AG08395 (cell line): ENCODE measurements around the gene KIF4B.
"Not testable (repeated sequence)": the region's sequence is repeated elsewhere in the genome, so short reads cannot be mapped to it uniquely, and the experiment has no call there.

Experiments
- DNase-seq: peaks from one replicate; pipeline ENCODE4 v3.0.0; 2012; ENCODE audit warnings: mixed read lengths, low spot score

KIF4B gene

DNA sequence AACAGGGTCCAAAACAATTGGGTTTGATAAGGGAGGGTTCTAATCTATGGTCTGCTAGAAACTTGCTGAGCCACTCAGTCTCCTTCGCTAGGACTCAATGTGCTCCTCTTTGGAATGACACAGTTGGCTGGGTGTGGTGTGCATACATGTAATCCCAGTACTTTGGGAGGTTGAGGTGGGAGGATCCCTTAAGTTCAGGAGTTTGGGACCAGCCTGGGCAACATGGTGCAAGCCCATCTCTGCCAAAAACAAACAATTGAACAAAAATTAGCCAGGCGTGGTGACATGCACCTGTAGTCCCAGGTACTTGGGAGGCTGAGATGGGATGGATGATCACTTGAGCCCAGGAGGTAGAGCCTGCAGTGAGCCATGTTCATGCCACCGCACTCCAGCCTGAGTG is 2.7 kb upstream of the KIF4B start:
- no peak for DNase-seq

DNA sequence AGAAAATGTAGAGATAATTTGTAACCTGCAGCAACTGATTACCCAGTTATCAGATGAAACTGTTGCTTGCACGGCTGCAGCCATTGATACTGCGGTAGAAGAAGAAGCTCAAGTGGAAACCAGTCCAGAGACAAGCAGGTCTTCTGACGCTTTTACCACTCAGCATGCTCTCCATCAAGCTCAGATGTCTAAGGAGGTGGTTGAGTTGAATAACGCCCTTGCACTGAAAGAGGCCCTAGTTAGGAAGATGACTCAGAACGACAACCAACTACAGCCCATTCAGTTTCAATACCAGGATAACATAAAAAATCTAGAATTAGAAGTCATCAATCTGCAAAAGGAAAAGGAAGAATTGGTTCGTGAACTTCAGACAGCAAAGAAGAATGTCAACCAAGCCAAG is 1.7 kb downstream of the KIF4B start:
- DNase-seq: no peak

DNA sequence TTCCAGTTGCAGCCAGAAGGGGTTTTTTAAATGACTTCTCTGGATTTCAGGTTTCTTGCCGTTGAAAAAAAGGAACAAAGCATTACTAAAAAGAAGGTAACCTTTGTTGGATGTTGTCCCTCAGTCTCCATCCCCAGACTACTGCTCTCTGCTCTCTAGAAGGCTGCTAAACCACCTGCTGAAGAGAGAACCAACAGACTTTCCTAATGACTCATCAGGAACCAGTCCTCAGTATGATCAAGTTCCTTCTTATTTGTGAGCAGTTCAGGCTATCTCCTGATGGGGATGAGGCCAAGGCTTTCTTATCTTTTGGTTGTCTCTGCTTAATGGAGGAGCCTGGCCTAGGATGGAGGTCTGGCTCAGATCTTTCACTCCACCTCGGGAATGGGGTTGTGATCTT is 4.1 kb downstream of the KIF4B start:
- no peak for DNase-seq

DNA sequence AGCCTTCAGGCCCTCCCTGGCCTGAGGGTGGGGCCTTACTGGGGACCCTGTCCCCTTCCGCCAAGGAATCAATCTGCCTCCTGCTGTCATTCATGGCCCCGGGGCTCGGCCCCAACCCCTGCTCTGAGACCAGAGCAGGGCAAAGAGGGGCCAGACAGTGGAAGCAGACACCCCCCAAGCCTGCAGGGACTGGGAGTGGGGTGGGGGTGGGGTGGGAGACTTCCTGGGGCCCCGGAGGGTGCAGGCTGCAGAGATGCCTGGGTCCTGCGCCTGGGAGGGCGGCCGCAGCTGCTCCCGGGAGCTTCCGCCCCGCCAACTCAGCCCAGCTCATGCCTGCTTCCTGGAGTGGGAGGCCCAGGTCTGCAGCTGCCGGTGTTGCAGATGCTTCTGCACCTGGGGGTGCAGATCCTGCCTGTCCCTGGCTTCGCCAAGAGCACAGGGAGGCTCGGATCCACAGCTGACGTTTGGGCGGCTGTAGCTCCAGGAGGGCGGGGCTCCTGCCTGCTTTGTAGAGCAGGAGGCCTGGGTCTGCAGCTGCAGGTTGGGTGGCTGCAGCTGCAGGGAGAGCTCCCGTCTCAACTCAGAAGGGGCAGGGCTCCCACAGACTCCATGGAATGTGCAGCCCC is 6.2 kb downstream of the KIF4B start:
- no peak for DNase-seq

DNA sequence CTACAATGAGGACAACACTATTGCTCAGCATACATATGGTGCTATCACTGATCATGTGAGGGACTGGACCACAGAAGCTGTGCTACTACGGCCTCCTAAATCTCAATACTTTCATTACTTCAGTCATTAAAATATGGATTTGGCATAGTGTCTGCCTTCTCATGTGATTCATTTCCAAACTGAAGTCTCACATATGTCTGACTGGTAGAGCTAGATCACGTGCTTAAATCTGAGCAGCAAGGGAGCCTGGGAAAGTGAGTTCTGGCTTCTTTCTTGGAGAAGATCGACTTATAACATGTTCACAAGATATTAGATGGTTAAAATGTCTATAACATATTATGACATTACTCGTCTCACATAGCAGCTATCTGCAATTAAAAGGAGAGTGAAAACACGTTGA is 8.3 kb downstream of the KIF4B start:
- DNase-seq: no peak

DNA sequence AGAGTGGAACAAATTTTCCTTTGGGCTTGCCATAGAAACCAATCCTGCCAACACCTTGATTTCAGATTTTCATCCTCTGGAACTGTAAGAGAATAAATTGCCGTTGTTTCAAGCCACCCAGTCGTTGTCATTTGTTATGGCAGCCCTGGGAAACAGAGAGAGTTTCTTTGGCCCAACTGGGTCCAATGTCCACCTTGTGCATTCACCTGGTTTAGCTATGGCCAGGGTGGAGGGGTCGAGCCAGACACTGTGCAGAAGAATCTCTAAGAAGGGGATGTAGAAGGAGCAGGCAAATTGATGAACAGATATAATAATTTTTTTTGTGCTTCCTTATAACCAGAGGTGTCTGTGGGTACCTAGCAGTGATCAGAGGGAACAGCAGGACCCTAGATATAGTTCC is 9.8 kb downstream of the KIF4B start:
- no peak for DNase-seq

DNA sequence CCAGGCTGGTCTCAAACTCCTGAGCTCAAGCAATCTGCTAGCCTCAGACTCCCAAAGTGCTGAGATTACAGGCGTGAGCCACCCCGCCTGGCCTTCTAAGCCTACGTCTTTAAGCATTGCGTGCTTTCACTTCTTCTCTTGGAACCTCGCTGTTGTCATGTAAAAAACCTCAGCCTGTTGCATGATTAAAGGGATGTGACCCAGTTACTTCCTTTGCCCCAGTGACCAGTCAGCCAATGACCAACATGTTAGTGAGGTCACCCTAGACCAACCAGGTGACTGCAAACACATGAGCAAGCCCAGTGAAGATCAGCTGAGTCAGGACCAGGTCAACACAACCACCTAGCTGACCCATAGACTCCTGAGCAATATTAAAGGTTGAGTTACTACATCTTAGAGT is 10.5 kb downstream of the KIF4B start:
- no peak for DNase-seq

DNA sequence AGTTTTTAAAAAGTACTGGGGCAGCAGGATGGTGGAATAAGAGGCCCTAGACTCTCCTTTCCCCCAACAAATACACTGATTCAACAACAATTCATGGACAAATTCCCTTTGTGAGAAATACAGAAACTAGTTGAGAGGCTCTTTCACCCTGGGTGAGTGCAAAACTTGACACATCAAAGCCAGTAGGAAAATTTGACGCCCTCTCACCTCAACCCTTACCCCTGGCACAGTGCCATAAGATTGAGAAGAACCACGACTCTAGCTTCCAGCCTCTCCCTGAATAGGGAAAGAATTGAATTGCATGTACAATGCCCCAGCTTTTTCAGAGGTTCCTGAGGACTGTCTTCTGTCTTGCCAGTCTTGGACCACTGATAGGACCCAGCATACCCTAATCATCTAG is 12.3 kb downstream of the KIF4B start:
- DNase-seq: no peak

DNA sequence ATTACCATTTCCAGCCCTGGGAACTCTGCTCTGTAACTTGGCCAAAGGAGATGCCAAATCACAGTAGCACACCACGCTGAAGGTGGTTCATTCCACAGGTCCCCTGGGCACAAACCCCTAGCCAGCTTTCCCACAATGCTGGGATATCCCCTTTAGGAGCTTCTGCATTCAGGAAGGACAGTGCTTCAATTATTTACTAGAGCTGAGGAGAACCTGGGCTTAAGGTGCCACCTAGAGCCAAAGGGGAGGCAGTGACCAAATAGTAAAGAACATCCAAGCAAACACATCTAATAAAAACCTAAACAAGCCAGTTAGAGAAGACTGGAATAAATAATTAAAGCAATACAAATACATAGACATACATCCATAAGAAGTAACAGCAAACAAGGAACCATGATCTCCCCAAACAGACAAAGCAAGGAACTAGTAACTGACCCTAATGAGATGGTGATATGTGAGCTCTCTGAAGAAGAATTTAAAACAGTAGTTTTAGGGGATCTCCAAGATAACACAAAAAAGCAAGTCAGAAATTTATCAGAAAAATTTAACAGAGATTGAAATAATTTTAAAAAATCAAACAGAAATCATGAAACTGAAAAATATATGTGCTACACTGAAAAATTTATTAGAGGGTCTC is 14.6 kb downstream of the KIF4B start:
- no peak for DNase-seq

DNA sequence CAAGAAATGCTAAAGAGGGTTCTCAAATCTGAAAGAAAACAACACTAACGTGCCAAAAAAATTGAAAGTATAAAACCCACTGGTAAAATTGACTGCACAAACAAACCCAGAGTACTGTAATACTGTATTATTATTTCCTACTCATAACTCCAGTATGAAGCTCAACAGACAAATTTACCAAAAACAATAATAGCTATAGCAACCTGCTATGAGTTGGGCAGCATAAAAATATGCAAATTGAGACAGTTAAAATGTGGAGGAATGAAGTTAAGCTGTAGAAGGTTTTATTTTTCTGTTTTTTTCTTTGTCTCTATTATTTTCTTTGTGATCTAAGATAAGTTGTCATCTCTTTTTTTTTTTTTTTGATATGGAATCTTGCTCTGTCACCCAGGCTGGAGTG is 15.7 kb downstream of the KIF4B start:
- no peak for DNase-seq

DNA sequence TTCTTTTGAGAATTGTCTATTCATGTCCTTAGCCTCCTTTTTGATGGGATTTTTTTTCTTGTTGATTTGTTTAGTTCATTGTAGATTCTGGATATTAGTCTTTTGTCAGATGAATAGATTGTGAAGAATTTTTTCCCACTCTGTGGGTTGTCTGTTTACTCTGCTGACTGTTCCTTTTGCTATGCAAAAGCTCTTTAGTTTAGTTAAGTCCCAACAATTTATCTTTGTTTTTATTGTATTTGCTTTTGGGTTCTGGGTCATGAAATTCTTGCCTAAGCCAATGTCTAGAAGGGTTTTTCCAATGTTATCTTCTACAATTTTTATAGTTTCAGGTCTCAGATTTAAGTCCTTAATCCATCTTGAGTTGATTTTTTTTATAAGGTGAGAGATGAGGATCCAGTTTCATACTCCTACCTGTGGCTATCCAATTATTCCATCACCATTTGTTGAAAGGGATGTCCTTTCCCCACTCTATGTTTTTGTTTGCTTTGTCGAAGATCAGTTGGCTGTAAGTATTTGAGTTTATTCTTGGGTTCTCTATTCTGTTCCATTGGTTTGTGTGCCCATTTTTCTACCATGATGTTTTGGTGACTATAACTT is 20.7 kb downstream of the KIF4B start:
- not testable (repeated sequence) for DNase-seq

DNA sequence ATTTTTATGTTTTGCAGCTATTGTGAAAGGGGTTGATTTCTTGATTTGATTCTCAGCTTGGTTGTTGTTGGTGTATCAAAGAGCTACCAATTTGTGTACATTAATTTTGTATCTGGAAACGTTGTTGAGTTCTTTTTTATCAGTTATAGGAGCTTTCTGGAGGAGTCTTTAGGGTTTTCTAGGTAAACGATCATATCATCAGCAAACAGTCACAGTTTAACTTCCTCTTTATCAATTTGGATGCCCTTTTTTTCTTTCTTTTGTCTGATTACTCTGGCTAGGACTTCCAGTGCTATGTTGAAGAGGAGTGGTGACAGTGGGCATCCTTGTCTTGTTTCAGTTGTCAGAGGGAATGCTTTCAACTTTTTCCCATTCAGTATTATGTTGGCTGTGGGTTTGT is 21.5 kb downstream of the KIF4B start:
- DNase-seq: not testable (repeated sequence)

DNA sequence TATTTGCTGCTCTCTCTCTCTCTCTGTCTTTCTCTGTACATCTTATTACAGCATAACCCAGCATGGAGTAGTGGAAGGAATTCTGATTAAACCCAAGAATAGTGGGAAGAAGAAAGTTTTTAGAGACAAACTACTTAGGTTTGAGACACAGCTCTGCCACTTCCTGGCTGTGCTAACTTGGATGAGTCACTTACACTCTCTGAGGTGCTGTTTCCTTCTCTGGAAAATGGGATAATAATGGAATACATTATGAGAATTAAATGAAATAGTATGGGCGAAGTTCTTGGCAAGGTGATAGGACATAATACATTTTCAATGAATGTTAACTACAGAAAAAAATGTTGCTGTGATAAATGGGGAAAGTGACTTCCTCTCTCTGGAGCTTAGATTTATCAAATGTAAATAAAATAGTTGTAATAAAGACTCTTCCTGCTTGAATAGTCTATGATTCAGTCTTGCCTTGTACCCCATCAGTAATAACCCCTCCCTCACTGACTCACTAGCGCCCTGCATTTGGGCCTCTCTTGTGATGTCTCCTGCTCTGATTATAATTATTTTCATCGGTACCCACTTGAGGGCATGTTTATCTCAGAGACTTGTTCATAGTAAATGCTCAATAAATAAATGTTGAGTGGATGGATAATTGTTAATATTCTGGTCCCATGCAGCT is 27.6 kb downstream of the KIF4B start:
- no peak for DNase-seq

DNA sequence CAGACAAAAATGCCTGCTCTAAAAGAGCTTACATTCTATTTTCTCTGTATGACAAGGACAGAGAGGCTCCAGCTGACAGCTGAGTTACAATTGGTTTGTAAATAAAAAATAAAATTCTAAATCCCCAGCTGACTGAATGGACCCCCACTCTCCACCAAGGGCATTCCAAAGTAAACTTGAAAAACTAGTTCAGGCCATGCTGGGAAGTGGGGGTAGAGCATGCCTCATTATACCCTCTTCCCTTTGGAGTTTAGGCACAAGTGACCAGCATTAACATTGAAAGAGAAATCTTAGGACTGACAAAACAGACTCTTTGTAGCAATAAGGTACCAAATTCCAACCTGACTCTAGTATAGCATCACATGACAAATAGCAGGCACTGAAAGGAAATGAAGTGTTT is 31.0 kb downstream of the KIF4B start:
- DNase-seq: no peak

DNA sequence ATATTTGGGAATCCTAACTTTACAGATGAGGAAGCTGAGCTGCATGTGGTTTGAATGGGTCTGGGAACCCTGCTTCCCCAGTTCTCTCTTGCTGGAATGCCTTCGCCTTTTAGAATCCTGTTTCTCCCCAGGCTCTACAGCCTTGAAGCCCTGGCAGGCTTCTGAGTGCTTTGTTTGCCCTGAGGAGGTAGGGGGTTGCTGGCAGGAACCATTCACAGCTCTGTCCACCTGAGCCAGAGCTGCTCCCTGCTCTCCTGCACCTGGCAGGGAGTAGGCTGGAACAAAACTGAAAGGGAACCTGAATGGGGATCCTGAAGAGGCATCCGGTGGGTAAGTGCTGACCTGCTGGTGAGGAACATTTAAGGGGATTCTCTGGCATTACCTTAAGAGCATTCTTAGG is 33.0 kb downstream of the KIF4B start:
- DNase-seq: no peak

DNA sequence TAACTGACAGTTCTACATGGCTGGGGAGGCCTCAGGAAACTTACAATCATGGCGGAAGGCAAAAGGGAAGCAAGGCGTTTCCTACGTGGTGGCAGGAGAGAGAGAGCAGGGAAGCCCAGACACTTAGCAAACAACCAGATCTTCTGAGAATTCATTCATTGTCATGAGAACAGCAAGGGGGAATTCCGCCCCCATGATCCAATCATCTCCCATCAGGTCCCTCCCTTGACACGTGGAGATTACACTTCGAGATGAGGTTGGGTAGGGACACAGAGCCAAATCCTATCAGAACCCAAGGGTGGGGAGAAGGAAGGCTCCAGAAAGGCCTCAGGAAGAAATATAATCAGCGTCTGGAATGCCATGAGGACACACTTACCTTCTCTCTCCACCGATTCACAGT is 34.3 kb downstream of the KIF4B start:
- DNase-seq: no peak

DNA sequence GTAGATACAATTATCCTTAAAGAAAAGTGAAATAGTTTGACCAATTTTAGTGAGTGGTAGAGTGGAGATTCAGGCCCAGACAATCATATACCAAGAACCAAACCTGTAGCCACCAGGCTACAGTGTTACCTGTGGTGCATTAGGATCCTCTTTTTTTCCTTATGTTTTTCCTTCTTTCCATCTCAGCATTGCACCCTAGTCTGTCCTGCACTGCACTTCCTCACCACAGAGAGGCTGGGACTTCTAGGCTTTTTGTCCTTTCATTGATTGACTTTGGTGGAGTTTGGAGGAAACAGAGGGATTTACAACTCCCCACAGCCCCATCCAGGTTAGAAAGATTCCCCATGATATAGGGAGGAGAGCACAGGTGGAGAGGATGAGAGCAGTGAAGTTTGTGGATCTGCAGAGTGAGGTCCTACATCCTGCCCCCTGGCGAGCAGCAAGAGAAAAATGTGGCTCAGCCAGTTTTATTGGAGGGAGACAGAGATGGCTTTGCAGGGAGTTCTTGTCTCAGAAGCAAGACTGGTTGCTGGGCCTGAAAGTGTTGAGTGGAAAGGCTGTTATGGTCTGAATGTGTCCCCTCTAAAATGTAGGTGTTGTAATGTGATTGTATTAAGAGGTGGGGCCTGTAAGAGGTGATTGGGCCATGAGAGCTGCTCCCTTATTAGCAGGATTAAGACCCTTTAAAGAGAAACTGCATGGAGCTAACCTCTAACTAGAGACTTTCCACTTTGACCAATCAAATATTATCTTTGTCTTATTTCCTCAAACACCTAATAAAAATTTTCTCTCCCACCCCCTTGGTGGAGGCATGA is 36.2 kb downstream of the KIF4B start:
- no peak for DNase-seq

DNA sequence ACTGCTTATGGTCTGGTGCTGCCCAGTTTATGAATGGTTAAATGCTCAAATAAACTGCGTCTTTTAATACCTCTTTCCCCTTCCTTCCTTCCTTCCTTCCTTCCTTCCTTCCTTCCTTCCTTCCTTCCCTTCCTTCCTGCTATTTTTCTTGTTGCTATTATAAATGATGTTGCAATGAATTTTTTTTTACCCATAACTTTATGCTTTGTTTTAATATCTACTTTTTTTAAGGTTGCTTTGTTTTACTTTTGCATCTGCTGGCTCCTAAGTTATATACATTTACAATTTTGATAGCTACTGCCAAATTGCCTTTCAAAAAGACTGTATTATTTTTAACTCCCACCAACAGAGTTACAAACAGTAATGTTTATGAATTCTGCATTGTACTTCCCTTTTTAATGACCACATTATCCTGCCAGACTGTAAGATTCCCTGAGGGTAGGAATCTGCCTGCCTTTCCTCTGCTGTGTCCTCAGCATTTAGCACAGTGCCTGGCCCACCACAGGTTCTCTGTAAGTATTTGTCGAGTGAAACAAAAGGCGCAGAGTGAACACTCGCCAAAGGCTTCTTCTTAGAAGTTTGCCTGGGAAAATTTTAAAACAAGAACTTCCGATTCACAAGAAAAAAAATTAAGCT is 36.9 kb downstream of the KIF4B start:
- no peak for DNase-seq

DNA sequence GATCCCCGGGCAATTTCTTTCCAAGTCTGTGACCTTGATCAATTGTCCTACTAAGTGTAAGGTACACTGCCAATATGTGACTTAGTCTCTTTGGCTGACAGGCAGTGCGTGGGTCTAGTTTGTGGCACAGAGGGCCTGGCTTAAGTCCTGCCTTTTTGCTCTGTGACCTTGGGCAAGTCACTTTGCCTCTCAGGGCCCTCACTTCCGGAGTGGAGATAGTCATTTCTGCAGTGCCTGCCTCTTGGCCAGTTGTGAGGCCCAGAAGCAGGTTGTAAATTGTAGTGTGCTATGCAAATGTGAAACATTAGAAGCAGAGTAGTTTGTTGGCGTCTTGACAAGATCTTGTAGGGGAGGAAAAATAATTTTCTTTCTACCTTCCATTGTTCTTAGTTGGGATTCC is 39.0 kb downstream of the KIF4B start:
- DNase-seq: no peak

DNA sequence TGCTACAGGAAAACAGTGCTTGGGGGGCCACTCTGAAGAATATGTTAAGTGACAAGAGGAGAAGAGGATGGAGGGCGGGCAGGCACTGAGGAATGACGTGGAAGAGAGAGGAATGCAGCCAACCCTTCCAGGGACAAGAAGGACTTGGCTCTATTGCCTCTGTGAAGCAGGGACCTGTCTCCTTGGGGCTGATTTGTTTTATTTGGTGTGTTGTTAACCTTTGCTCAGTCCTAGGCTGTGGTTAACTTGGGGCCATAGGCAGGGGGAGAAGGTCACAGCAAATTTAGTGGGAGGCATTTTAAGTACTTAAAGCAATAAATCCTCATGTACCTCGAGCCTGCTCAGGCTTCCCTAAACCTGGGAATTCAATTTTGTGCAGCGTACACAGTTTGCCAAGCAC is 39.9 kb downstream of the KIF4B start:
- DNase-seq: no peak

DNA sequence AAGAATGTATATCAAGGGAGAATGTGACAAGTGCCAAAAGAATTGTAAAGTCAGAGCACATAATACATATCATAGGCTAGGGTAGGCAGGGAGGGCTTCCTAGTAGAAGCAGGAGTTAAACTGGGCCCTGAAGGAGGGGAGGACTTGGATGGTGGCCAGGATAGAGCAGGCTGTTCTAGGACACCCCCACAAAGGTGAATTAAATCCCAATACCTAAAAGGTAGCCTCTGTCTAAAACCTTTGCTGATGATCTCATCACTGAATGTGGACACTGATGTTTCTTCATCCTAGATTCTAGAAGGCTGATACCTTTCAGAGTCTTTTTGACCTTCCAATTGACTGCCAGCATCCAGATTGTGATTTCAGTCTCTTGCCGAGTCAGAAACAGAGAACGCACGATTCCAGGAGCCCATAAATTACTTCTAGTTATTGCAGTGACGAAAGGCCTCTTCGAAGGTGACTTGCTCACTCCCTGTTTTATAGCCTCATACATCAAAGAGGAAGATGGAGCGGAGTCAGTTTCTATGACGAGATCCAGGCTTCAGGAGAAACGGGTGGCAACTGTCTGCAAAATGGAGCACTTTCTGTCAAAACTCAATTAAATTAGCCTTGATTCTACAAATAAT is 43.2 kb downstream of the KIF4B start:
- DNase-seq: no peak

DNA sequence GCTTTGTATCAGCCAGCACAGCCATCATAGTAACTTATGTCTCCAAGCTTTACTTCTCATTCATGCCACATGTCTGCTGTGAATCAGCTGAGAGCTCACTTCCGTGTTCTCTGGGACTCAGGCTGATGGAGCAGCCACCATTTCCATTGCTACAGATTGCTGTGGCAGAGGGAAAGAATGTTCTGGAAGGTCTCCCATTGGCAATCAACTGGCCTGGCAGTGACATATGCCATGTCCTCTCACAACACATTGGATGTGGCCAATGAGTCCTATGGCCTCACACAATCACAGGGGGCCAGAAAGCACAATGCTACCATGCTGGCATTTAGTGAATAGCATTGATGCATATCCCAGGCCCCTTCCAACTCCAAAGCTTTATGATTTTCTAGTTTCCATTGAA is 44.1 kb downstream of the KIF4B start:
- DNase-seq: no peak
